Measurements from ENCODE around the gene KCNIP4. TPM values are rescaled to one million over a fixed set of nuclear protein-coding genes. Genes with fewer than 3 reads are reported as not detected.

Gene KCNIP4
- total and polyA plus RNA-seq, 9 of the 15 experiments (the other 6 are each of a cell fraction or from before 2014, with no cell fraction given), result 0.25 to 0.41 TPM; not detected in 7

DNA sequence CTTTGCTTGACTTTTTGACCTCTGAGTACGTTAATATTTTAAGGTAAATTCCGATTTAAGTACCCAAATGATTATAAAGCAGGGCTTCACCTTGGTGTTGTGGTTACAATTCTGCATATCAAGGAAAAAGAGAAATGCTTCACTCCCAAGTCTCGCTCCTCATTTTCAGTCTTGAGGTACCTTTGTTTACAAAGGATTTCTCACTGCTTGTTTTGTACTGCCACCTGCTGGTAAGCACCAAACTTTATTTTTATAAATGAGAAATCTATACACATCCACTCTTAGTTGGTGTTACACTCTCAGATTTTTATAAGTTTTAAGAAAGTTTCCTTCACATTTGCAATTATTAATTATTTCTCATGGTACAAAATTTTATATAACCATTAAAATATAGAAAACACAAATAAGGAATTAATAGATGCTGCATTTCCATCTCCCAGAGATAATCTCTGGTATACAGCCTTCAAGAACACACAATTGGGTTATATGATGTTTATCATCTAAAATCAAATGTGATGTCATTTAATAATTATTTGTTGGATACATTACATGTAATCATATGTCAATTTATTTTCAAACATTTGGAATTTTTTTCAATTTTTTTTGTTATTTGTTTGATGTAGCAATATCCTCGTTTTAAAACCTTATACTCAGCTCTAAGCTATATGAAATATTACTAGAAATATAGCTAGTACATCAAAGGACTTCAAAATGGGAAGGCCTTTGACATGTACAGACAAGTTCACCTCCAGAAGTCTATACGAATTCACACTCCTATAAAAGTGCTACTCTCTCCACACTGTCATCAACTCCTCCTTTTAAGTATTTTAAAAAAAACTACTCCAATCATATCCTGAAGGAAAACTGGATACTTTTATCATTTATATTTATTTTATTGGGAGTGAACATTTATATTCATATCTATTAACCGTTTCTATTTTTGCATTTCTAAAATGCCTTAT, 179.9 kb downstream of the KCNIP4 start (continued):
- peak in 1 of 2 experiments; percentile 89; a peak in 2 of 4 replicates for TF ChIP-seq FOXA3 (CRISPR knock-in tag; conservative IDR thresholded peaks at IDR 0.05 in 1 of 2, IDR thresholded peaks at IDR 0.05 in 1 of 2)
- TF ChIP-seq POLR2H (tag; IDR thresholded peaks at IDR 0.05; ENCODE audit: low read depth), result no peak
- TF ChIP-seq SMC3 (conservative IDR thresholded peaks at IDR 0.05; ENCODE audit: insufficient read depth, low read depth, low read length), result 0 out of 2 replicates have a peak, but pooled peaks have one; percentile 25
- TF ChIP-seq GABPB2 (CRISPR knock-in tag; conservative IDR thresholded peaks at IDR 0.05), result no peak

DNA sequence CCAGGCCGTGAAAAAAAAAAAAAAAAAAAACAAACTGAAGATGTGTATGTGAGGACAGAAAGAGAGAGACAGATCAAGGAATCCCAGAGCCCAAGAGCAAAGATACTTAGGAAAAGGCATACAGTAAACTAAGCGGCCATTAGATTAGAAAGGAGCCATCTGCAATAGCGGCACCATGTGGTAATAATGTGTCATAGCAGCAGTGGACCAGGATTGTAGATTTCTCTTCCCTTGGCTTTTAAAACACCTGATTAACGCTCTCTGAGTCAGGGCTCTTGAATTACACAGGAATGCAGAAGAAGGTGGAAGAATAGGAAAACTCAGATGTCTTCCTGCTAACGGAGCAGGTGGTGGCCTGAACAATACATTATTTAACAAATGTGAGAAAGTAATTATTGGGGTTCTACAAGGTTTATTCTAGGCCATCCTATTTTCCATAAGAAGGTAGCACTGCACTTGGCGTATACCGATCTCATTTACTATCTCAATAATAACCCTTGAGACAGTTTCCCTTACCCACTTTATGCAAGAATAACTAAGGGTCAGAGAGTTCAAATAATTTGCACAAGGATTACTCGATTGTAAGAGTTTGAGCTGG, 182.7 kb downstream of the KCNIP4 start:
- H3K27ac ChIP-seq (ENCODE audit: extremely low read depth, low read depth, low read length), result no peak overlapping the region
- FAIRE-seq, result peak; percentile 40
- no peaks in the 10 kb centered on the region for H3K9me1 ChIP-seq (ENCODE audit: control insufficient read depth, insufficient read depth, low read length)
- no peaks in the 10 kb centered on the region for H3K4me1 ChIP-seq (replicated peaks in 1 of 2; ENCODE audit: control insufficient read depth in 2 of 2, insufficient read depth in 2 of 2, low read length in 2 of 2)
- in situ Hi-C loops (cut with MboI), result loop anchor here (25.0 kb wide), 1 partner anchor 1354 kb away; no protein-coding TSS in a partner anchor
- no TSS peak for BruUV-seq (replicated peaks)
- no peaks in the 10 kb centered on the region for H3K36me3 ChIP-seq (ENCODE audit: control insufficient read depth, insufficient read depth, low read length)
- H3K4me2 ChIP-seq (ENCODE audit: insufficient read depth, low read length), result no peak overlapping the region
- intact Hi-C loops (cut with micrococcal nuclease), result loop anchor here (10.0 kb wide), 1 partner anchor 1471 kb away; no protein-coding TSS in a partner anchor
- CTCF ChIA-PET (ENCODE audit: low intra/inter-chr PET ratio), result interaction anchor here (1.0 kb wide), 1 partner anchor 988 kb away, joined by 3 read pairs; no protein-coding TSS in a partner anchor
- no peaks in the 10 kb centered on the region for H3K79me2 ChIP-seq (ENCODE audit: control insufficient read depth, insufficient read depth, low read length)
- H3K27me3 ChIP-seq (ENCODE audit: control insufficient read depth in 2 of 2, insufficient read depth in 2 of 2, low read length in 2 of 2), result no peaks in the 10 kb centered on the region
- peak; percentile 21 to 51 (median 32) for DNase-seq (ENCODE audit: extremely low read depth in 1 of 4, low spot score in 3 of 4)
- POLR2A ChIA-PET, result no interaction called here
- no peak overlapping the region for H3K4me3 ChIP-seq
- no peak overlapping the region for H3K9ac ChIP-seq (ENCODE audit: insufficient read depth in 1 of 2, low read depth in 2 of 2, low read length in 2 of 2)
- no peaks in the 10 kb centered on the region for H4K20me1 ChIP-seq (replicated peaks; ENCODE audit: control insufficient read depth, insufficient read depth, low read length)
- H3K9me3 ChIP-seq (replicated peaks; ENCODE audit: control insufficient read depth, insufficient read depth, low read depth, low read length), result no peaks in the 10 kb centered on the region
- WGBS (ENCODE audit: insufficient coverage, low coverage, missing lambda C conversion rate), result 3% methylated on average over 8 of the region's 8 CpGs
- H2AFZ ChIP-seq (ENCODE audit: low read depth, low read length), result no peak overlapping the region
- peak; percentile 55; the same call in 1 of the 3 replicates for ATAC-seq
- TF ChIP-seq DACH1 (IDR thresholded peaks at IDR 0.05; ENCODE audit: partially characterized antibody) (peak; percentile 21), RAD21 (CRISPR knock-in tag; conservative IDR thresholded peaks at IDR 0.05 in 1 of 2, IDR thresholded peaks at IDR 0.05 in 1 of 2) (peak; percentile 30 to 62; a peak in 3 of 4 replicates), ZFP1 (CRISPR knock-in tag; IDR thresholded peaks at IDR 0.05) (no peak), SRSF7 (optimal IDR thresholded peaks at IDR 0.05; ENCODE audit: low read depth, low read length) (no peak), SMC3 (conservative IDR thresholded peaks at IDR 0.05; ENCODE audit: insufficient read depth, low read depth, low read length) (peak; percentile 38; the same call in 1 of the 2 replicates), RBM39 (optimal IDR thresholded peaks at IDR 0.05; ENCODE audit: low read depth, low read length) (no peak), ZNF217 (CRISPR knock-in tag; IDR thresholded peaks at IDR 0.05) (no peak), KLF16 (IDR thresholded peaks at IDR 0.05) (peak; percentile 32; the same call in 1 of the 2 replicates), HDAC6 (IDR thresholded peaks at IDR 0.05; ENCODE audit: low read depth, low read length) (no peak), MBD2 (IDR thresholded peaks at IDR 0.05; ENCODE audit: borderline replicate concordance, low read depth) (no peak)
- TF ChIP-seq, protein P1, sequence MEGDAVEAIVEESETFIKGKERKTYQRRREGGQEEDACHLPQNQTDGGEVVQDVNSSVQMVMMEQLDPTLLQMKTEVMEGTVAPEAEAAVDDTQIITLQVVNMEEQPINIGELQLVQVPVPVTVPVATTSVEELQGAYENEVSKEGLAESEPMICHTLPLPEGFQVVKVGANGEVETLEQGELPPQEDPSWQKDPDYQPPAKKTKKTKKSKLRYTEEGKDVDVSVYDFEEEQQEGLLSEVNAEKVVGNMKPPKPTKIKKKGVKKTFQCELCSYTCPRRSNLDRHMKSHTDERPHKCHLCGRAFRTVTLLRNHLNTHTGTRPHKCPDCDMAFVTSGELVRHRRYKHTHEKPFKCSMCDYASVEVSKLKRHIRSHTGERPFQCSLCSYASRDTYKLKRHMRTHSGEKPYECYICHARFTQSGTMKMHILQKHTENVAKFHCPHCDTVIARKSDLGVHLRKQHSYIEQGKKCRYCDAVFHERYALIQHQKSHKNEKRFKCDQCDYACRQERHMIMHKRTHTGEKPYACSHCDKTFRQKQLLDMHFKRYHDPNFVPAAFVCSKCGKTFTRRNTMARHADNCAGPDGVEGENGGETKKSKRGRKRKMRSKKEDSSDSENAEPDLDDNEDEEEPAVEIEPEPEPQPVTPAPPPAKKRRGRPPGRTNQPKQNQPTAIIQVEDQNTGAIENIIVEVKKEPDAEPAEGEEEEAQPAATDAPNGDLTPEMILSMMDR (IDR thresholded peaks at IDR 0.05 in 2 of 3, conservative IDR thresholded peaks at IDR 0.05 in 1 of 3; ENCODE audit: insufficient read depth in 2 of 3, low read depth in 1 of 3, low read length in 3 of 3), result peak in 2 of 3 experiments; percentile 65 to 73; a peak in 4 of 6 replicates
- TF ChIP-seq, protein P2, sequence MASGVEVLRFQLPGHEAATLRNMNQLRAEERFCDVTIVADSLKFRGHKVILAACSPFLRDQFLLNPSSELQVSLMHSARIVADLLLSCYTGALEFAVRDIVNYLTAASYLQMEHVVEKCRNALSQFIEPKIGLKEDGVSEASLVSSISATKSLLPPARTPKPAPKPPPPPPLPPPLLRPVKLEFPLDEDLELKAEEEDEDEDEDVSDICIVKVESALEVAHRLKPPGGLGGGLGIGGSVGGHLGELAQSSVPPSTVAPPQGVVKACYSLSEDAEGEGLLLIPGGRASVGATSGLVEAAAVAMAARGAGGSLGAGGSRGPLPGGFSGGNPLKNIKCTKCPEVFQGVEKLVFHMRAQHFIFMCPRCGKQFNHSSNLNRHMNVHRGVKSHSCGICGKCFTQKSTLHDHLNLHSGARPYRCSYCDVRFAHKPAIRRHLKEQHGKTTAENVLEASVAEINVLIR (CRISPR knock-in tag; IDR thresholded peaks at IDR 0.05), result no peak
